Measurements from ENCODE around the gene GRK5. TPM values are rescaled to one million over a fixed set of nuclear protein-coding genes. Genes with fewer than 3 reads are reported as not detected.

GRK5 gene
- total RNA-seq, 1 donor from 2014 or later: 52.8 TPM

DNA sequence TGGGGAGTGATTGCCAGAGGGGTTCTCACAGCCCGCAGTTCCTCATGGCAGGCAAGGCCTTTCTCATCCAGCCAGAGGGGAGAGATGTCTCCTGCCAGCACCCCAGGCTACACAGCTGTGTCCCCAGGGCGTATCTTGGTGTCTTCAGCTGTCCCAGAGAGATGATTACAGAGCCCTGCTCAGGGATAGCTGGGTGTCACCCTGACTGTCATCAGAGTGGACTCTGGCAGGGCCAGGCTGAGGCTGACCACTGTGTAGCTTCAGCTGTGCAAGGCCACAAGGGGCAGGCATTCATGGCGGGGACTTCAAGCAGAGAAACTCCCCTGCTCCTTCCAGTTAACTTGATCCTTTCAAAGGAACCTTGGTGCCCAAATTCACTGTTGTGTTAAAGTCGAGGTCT lies 211.0 kb downstream of the GRK5 start:
- no peaks in the 10 kb centered on the region for H3K27me3 ChIP-seq (ENCODE audit: low read depth)
- no peak for DNase-seq
- TF ChIP-seq, protein P1, sequence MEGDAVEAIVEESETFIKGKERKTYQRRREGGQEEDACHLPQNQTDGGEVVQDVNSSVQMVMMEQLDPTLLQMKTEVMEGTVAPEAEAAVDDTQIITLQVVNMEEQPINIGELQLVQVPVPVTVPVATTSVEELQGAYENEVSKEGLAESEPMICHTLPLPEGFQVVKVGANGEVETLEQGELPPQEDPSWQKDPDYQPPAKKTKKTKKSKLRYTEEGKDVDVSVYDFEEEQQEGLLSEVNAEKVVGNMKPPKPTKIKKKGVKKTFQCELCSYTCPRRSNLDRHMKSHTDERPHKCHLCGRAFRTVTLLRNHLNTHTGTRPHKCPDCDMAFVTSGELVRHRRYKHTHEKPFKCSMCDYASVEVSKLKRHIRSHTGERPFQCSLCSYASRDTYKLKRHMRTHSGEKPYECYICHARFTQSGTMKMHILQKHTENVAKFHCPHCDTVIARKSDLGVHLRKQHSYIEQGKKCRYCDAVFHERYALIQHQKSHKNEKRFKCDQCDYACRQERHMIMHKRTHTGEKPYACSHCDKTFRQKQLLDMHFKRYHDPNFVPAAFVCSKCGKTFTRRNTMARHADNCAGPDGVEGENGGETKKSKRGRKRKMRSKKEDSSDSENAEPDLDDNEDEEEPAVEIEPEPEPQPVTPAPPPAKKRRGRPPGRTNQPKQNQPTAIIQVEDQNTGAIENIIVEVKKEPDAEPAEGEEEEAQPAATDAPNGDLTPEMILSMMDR (IDR thresholded peaks at IDR 0.05; ENCODE audit: borderline replicate concordance): no peak
- peaks cover 9% of the 10 kb centered on the region for H3K36me3 ChIP-seq
- H3K4me1 ChIP-seq: peaks cover 64% of the 10 kb centered on the region
- H3K27ac ChIP-seq (replicated peaks): peak overlapping the region; percentile 89
- no peaks in the 10 kb centered on the region for H3K9me3 ChIP-seq (replicated peaks)
- H3K4me3 ChIP-seq: no peak overlapping the region
- intact Hi-C loops (cut with micrococcal nuclease): loop anchor here (5.0 kb wide), 1 partner anchor 216 kb away; no protein-coding TSS in a partner anchor

DNA sequence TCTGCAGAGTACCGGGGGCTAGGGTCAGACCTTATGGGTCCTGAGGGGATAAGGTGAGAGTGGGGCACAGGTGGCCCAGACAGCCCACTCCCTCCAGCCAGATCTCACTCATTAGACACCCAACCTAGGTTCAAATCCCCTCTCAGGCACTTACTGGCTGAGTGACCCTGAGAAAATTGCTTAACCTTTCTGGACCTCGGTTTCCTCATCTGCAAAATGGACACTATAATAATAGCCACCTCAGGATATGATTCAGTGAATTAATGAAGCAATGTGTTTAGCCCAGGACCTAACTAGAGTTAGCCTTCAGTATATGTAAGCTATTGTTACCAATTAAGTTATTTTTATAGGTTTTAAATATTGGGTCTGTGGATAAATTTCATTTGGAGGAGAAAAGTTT lies 212.6 kb downstream of the GRK5 start:
- Histone ChIP-seq H3K27ac (replicated peaks) (peak overlapping the region; percentile 89), H3K27me3 (ENCODE audit: low read depth) (no peaks in the 10 kb centered on the region), H3K4me3 (no peak overlapping the region), H3K9me3 (replicated peaks) (no peaks in the 10 kb centered on the region), H3K36me3 (peaks cover 24% of the 10 kb centered on the region), H3K4me1 (peaks cover 52% of the 10 kb centered on the region)
- TF ChIP-seq, protein P1 (IDR thresholded peaks at IDR 0.05; ENCODE audit: borderline replicate concordance): no peak
- intact Hi-C loops (cut with micrococcal nuclease): loop anchor here (5.0 kb wide), 1 partner anchor 218 kb away; no protein-coding TSS in a partner anchor
- DNase-seq: no peak

DNA sequence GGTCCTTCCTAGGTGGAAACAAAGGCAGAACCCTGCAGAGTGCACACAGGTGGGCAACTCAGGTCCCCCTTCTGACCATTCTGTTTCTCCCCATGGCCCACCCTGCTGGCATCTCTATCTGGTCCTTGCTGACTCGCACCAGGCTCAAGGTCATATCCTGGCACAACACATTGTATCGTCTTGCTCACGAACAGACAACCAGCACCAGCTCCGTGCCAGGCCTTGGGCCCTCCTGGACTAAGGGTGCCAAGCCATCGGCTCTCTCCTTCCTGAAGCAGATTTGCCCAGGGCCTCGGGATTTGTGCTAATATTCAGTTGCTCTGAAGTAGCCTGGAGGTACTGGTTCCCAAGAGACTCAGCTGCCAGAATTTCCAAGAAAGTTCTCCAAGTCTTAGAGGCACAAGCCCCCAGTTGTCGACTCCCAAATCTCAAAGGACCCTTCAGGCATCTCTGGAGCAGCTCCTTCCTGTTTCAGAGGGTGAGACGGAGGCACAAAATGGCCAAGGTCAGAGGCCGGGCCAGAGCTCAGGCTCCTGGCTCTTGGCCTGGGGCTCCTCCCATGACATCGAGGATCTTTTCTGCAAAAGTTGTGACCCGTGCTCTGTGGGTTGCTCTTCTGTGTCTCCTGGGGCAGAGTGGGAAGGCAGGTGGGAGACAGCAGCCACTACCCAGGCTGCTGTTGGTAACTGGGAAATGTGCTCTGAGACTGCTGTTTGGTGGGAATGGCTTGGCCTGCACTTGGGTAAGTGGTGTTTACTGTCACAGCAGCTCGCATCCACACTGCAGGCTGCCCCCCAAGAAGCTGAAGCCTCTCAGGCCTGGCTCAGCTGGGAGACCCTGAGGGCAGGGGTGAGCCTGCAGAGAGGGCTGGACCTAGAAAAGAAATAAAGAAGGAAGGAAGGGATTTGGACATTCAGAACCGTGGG lies 213.8 kb downstream of the GRK5 start:
- Histone ChIP-seq H3K9me3 (replicated peaks) (no peaks in the 10 kb centered on the region), H3K27ac (replicated peaks) (peak overlapping the region; percentile 81), H3K4me1 (peaks cover 40% of the 10 kb centered on the region), H3K27me3 (ENCODE audit: low read depth) (no peaks in the 10 kb centered on the region), H3K4me3 (no peak overlapping the region), H3K36me3 (peaks cover 35% of the 10 kb centered on the region)
- TF ChIP-seq, protein P1 (IDR thresholded peaks at IDR 0.05; ENCODE audit: borderline replicate concordance): no peak
- intact Hi-C loops (cut with micrococcal nuclease): no loop called here
- DNase-seq: no peak

DNA sequence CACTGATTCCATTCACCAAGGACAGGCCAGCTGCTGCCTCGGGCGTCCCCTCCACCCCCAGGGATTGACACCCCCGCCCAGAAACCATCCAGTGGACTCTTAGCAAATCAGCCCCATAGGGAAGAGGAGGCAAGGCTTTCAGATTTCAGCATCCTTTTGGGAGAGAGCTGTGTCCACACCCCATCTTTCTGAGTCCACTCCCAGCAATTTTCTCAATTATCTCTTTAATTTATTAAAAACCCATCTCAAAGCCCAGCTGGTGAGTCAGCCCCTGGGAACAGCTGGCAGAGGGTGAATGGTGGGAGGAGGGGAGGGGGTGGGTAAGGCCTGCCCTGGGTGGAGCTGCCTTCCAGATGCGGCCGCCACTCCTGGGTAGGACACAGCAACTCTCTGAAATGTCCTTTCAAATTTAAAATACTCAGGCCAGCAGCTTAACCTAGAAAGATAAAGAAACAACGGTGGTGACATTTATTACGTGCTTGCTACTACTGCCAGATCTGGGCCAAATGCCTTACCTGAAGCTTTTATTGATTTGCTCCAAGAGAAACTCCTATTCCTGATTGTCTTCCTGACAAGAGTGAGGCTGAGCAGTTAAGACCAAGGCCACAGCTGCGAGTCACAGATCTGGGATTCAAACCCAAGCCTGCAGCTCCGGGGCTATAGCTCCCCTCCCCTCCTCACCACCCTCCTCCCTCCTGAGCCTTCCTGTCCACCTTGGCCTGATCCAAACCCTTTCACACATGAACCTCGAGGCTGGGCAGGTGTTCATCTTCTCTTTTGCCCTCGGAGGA lies 214.7 kb downstream of the GRK5 start:
- TF ChIP-seq, protein P1 (IDR thresholded peaks at IDR 0.05; ENCODE audit: borderline replicate concordance): no peak
- no peak overlapping the region for H3K4me3 ChIP-seq
- H3K9me3 ChIP-seq (replicated peaks): no peaks in the 10 kb centered on the region
- no peaks in the 10 kb centered on the region for H3K27me3 ChIP-seq (ENCODE audit: low read depth)
- H3K4me1 ChIP-seq: peaks cover 32% of the 10 kb centered on the region
- H3K36me3 ChIP-seq: peaks cover 44% of the 10 kb centered on the region
- H3K27ac ChIP-seq (replicated peaks): peak overlapping the region; percentile 81
- intact Hi-C loops (cut with micrococcal nuclease): no loop called here
- peak; percentile 65 for DNase-seq

DNA sequence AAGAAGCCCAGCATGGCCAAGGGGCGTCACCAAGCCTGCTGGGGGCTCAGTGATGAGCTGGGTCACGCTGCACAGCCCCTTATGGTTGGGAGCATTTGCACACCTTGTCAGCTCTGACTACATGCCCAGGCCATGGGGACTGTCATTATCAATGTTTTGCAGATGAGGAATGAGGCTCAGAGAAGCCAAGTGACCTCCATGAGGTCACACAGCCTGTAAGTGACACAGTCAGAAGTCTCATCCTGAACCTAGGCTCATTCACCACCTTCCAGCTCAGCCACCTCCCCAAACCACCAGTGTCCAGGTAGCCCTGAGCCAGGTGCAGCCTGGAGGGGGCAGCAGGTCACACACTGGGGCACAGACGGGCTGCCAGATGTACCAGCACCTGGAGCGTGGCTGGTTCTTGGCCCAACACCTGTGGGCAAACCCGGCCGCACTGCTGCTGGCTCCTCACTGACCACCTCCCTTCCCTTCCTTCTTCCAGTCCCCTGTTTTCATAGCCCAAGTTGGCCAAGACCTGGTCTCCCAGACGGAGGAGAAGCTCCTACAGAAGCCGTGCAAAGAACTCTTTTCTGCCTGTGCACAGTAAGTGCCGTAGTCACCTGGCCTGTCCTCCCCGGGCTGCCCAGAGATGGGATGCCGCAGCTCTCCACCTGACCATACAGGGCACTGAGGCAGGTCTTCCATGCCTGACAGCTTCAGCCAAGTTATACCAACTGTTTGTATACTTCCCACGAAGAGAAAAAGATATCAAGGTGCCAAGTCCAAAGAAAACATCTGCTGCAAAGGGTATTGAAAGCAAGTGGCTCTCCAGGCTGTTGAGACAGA lies 215.5 kb downstream of the GRK5 start:
- H3K4me3 ChIP-seq: no peak overlapping the region
- peaks cover 28% of the 10 kb centered on the region for H3K4me1 ChIP-seq
- intact Hi-C loops (cut with micrococcal nuclease): no loop called here
- H3K9me3 ChIP-seq (replicated peaks): no peaks in the 10 kb centered on the region
- TF ChIP-seq, protein P1 (IDR thresholded peaks at IDR 0.05; ENCODE audit: borderline replicate concordance): no peak
- peak overlapping the region; percentile 81 for H3K27ac ChIP-seq (replicated peaks)
- DNase-seq: no peak
- H3K36me3 ChIP-seq: peaks cover 51% of the 10 kb centered on the region
- no peaks in the 10 kb centered on the region for H3K27me3 ChIP-seq (ENCODE audit: low read depth)

Measured in left ventricle myocardium inferior (tissue), 1 donor.